HCT116 (cell line): Measurements from ENCODE around the gene PAFAH1B1. TPM values are rescaled to one million over a fixed set of nuclear protein-coding genes. Genes with fewer than 3 reads are reported as not detected.

ENCODE experiments used
- ATAC-seq: fragments of 200-7000 bp; cut with Tn5 transposase; 2 replicates; pipeline ENCODE4 v1.9.1; 2020; ENCODE audit warnings: mild to moderate bottlenecking, moderate library complexity
- BruUV-seq: library from RNA; stranded (reverse); fragments of 400-500 nt; replicated peaks from 2 replicates; lab custom pipeline; 2021; lab: Mats Ljungman, UMichigan
- CTCF ChIA-PET: fragments of 300-600 bp; sonication (Branson Sonifier 250); formaldehyde crosslinking; loops from one replicate; lab custom pipeline; 2021; ENCODE audit warnings: antibody characterized with exemption; lab: Charles Lee
- POLR2A ChIA-PET: fragments of 300-600, 350-600 bp; sonication (Branson Sonifier 250); formaldehyde crosslinking; loops from one replicate; lab custom pipeline; 2021; ENCODE audit warnings: antibody characterized with exemption; lab: Charles Lee
- RAD21 ChIA-PET, 2 experiments: fragments of 300-600 bp; sonication (Branson Sonifier 250); formaldehyde crosslinking; loops; one replicate each; lab custom pipeline; 2023; ENCODE audit warnings: low total read pairs in 2 of 2; ENCODE audit not compliant: uncharacterized antibody in 2 of 2, unreplicated experiment in 2 of 2, low non-redundant PET in 1 of 2; lab: Charles Lee
- DNase-seq: peaks from one replicate; pipeline ENCODE4 v3.0.0-alpha.2; 2010; ENCODE audit warnings: low read depth, low spot score
- H2AFZ ChIP-seq: fragments of 200-600 bp; shearing (Covaris generic), sonication (generic); 2 replicates; pipeline ENCODE4 v1.6.1; 2017; ENCODE audit warnings: low read depth, mixed run types, mixed read lengths, antibody characterized with exemption, low read length; ENCODE audit not compliant: poor library complexity, severe bottlenecking
- H3K27ac ChIP-seq: 2 replicates; pipeline ENCODE4 v1.5.1; 2012; ENCODE audit warnings: low read depth, low read length
- H3K27me3 ChIP-seq: fragments of 200-600 bp; sonication (generic); 2 replicates; pipeline ENCODE4 v1.6.1; 2016; ENCODE audit warnings: mixed run types, low read length, mixed read lengths; ENCODE audit not compliant: insufficient read depth
- H3K36me3 ChIP-seq, 2 experiments: fragments of 200-500 bp in 1 of 2; fragments of 200-600 bp in 1 of 2; sonication (Bioruptor generic) in 1 of 2; sonication (generic) in 1 of 2; 2 replicates each; pipeline versions ENCODE4 v1.5.1 to v1.6.1; 2014 to 2016; ENCODE audit warnings: low read length in 2 of 2, inconsistent platforms in 1 of 2, mixed read lengths in 1 of 2, mixed run types in 1 of 2; ENCODE audit not compliant: insufficient read depth in 2 of 2, control insufficient read depth in 1 of 2
- H3K4me1 ChIP-seq, 2 experiments: fragments of 200-600 bp in 1 of 2; sonication (generic) in 1 of 2; 2 replicates each; pipeline versions ENCODE4 v1.5.1 to v1.6.1; 2012 to 2017; ENCODE audit warnings: low read length in 2 of 2, inconsistent platforms in 1 of 2, mild to moderate bottlenecking in 1 of 2, mixed read lengths in 1 of 2, mixed run types in 1 of 2, moderate library complexity in 1 of 2; ENCODE audit not compliant: insufficient read depth in 2 of 2, control insufficient read depth in 1 of 2
- H3K4me2 ChIP-seq: fragments of 200-600 bp; sonication (generic); 2 replicates; pipeline ENCODE4 v1.6.1; 2017; ENCODE audit warnings: mixed run types, low read length, mixed read lengths
- H3K4me3 ChIP-seq, 2 experiments: fragments of 200-600 bp in 1 of 2; sonication (generic) in 1 of 2; replicated peaks in 1 of 2; 2 replicates each; pipeline ENCODE4 v1.5.1; 2011 to 2016; ENCODE audit warnings: low read length in 2 of 2, control low read depth in 1 of 2, low read depth in 1 of 2, mild to moderate bottlenecking in 1 of 2, mixed read lengths in 1 of 2, mixed run types in 1 of 2
- H3K79me2 ChIP-seq: fragments of 200-600 bp; sonication (generic); 2 replicates; pipeline ENCODE4 v1.6.1; 2017; ENCODE audit warnings: mild to moderate bottlenecking, mixed run types, low read length, moderate library complexity, mixed read lengths; ENCODE audit not compliant: insufficient read depth
- H3K9ac ChIP-seq: fragments of 200-600 bp; sonication (generic); 2 replicates; pipeline ENCODE4 v1.6.1; 2016; ENCODE audit warnings: low read length, mixed read lengths
- H3K9me2 ChIP-seq: fragments of 200-600 bp; sonication (generic), shearing (Covaris generic); 2 replicates; pipeline ENCODE4 v1.6.1; 2017; ENCODE audit warnings: mixed run types, mild to moderate bottlenecking, moderate library complexity; ENCODE audit not compliant: insufficient read depth
- H3K9me3 ChIP-seq, 2 experiments: fragments of 200-500 bp in 1 of 2; fragments of 200-600 bp in 1 of 2; sonication (Bioruptor generic) in 1 of 2; sonication (generic) in 1 of 2; 2 replicates each; pipeline ENCODE4 v1.6.1; 2014 to 2017; ENCODE audit warnings: low read length in 2 of 2, mixed read lengths in 2 of 2, inconsistent platforms in 1 of 2, low read depth in 1 of 2, mild to moderate bottlenecking in 1 of 2, mixed run types in 1 of 2, moderate library complexity in 1 of 2; ENCODE audit not compliant: control insufficient read depth in 1 of 2, insufficient read depth in 1 of 2
- H4K20me1 ChIP-seq: fragments of 200-600 bp; sonication (generic), shearing (Covaris generic); 2 replicates; pipeline ENCODE4 v1.6.1; 2017; ENCODE audit warnings: mixed run types, mild to moderate bottlenecking, moderate library complexity; ENCODE audit not compliant: insufficient read depth
- EGR1 ChIP-seq: IDR thresholded peaks from 2 replicates; pipeline ENCODE4 v1.6.1; 2012; ENCODE audit warnings: low read depth
- EZH2phosphoT487 ChIP-seq: fragments of 200-600 bp; IDR thresholded peaks from 2 replicates; pipeline ENCODE4 v1.6.1; 2018; ENCODE audit warnings: antibody characterized with exemption, borderline replicate concordance
- JUND ChIP-seq: IDR thresholded peaks from 2 replicates; pipeline ENCODE4 v1.6.1; 2012
- RAD21 ChIP-seq: IDR thresholded peaks from 2 replicates; pipeline ENCODE4 v1.6.1; 2012; ENCODE audit warnings: low read depth, mild to moderate bottlenecking
- REST ChIP-seq: IDR thresholded peaks from 2 replicates; pipeline ENCODE4 v1.6.1; 2012; ENCODE audit warnings: low read depth
- SP1 ChIP-seq: IDR thresholded peaks from 2 replicates; pipeline ENCODE4 v1.6.1; 2012; ENCODE audit warnings: low read depth
- SRF ChIP-seq: IDR thresholded peaks from 2 replicates; pipeline ENCODE4 v1.6.1; 2012; ENCODE audit warnings: low read depth
- YY1 ChIP-seq: IDR thresholded peaks from 2 replicates; pipeline ENCODE4 v1.6.1; 2011; ENCODE audit warnings: low read length, low read depth, moderate library complexity, mild to moderate bottlenecking; ENCODE audit not compliant: insufficient replicate concordance; ENCODE audit errors: extremely low read depth
- ZBTB33 ChIP-seq: IDR thresholded peaks from 2 replicates; pipeline ENCODE4 v1.6.1; 2011; ENCODE audit warnings: mild to moderate bottlenecking, low read length, moderate library complexity; ENCODE audit not compliant: insufficient replicate concordance; ENCODE audit errors: extremely low read depth
- intact Hi-C: fragments of 100-400 bp; cut with micrococcal nuclease; formaldehyde crosslinking; loops from 2 replicates; pipeline ENCODE4 v1.10.0; 2022
- total RNA-seq: library from RNA; stranded (reverse); gene quantifications from one replicate; pipeline ENCODE4 v1.2.1, GENCODE V29; 2021; ENCODE audit not compliant: unreplicated experiment
- TF ChIP-seq, protein P1 (sequence below): IDR thresholded peaks from 2 replicates; pipeline ENCODE4 v1.6.1; 2012
- TF ChIP-seq, protein P2 (sequence below): IDR thresholded peaks from 2 replicates; pipeline ENCODE4 v1.6.1; 2012

Gene PAFAH1B1
- total RNA-seq, 1 experiment from 2014 or later, result 113 TPM

DNA sequence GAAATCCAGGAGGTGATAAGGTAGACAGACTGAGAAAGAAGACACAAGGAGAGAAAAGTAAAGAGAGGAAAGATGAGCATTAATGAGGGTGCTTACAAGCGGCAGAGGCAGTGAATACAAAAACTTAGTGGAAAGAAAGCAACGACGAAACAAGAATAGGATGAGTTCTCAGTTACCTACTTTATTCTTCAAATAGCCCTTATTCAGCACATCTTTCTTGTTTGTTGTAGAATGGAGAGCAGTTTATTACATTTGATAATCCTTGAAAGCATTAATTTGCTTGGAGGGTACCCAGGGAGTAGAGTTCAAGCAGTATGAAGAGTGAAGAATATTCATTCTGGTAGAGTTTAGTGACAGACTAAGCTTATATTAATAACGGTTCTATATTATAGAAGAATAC is 22.4 kb downstream of the PAFAH1B1 start:
- Histone ChIP-seq H3K9ac (no peak overlapping the region), H3K4me2 (no peak overlapping the region), H3K27ac (no peak overlapping the region), H4K20me1 (peaks cover 11% of the 10 kb centered on the region; the same call in 1 of the 2 replicates), H3K36me3 (no peaks in the 10 kb centered on the region), H3K27me3 (no peaks in the 10 kb centered on the region), H2AFZ (no peak overlapping the region), H3K9me2 (no peaks in the 10 kb centered on the region), H3K4me1 (no peaks in the 10 kb centered on the region), H3K4me3 (no peak overlapping the region), H3K9me3 (no peaks in the 10 kb centered on the region), H3K79me2 (peaks cover 100% of the 10 kb centered on the region)
- RAD21 ChIA-PET, result no interaction called here
- no peak for TF ChIP-seq RAD21
- no peak for TF ChIP-seq REST
- TF ChIP-seq JUND, result no peak
- TF ChIP-seq, protein P1, sequence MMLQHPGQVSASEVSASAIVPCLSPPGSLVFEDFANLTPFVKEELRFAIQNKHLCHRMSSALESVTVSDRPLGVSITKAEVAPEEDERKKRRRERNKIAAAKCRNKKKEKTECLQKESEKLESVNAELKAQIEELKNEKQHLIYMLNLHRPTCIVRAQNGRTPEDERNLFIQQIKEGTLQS, result no peak
- no peak for TF ChIP-seq SRF
- POLR2A ChIA-PET, result no interaction called here
- ATAC-seq (no peak), DNase-seq (no peak)
- BruUV-seq, result no TSS peak
- CTCF ChIA-PET, result no interaction called here
- intact Hi-C loops, result no loop called here

DNA sequence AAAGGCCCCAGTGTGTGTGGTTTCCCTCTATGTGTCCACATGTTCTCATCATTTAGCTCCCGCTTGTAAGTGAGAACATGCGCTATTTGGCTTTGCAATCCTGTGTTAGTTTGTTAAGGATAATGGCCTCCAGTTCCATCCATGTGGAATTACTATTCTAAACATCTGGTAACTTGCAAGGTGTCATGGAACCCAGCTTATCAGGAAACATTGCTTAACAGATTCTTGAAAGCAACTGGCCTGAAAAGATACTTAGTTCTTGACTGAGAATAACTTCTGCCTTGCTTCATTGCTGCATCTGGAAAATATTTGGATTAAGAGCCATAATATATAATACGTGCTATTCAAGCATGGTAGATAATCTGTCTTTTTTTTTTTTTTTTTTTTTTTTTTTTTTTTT is 27.8 kb downstream of the PAFAH1B1 start:
- intact Hi-C loops, result no loop called here
- Histone ChIP-seq H3K36me3 (peaks cover 0 to 10% of the 10 kb centered on the region in 2 experiments; a peak in 2 of 4 replicates), H3K27me3 (no peaks in the 10 kb centered on the region), H3K27ac (no peak overlapping the region), H3K4me2 (no peak overlapping the region), H3K9ac (no peak overlapping the region), H2AFZ (no peak overlapping the region), H4K20me1 (peaks cover 28% of the 10 kb centered on the region), H3K9me3 (no peaks in the 10 kb centered on the region), H3K4me1 (peaks cover 0 to 7% of the 10 kb centered on the region in 2 experiments; a peak in 1 of 4 replicates), H3K4me3 (no peak overlapping the region), H3K9me2 (no peaks in the 10 kb centered on the region), H3K79me2 (peaks cover 100% of the 10 kb centered on the region)
- CTCF ChIA-PET, result no interaction called here
- no TSS peak for BruUV-seq
- no peak for DNase-seq
- POLR2A ChIA-PET, result no interaction called here
- RAD21 ChIA-PET, result no interaction called here
- no peak for ATAC-seq
- TF ChIP-seq YY1 (no peak), ZBTB33 (no peak), SP1 (no peak), EZH2phosphoT487 (no peak), JUND (no peak), EGR1 (no peak)
- TF ChIP-seq, protein P2, sequence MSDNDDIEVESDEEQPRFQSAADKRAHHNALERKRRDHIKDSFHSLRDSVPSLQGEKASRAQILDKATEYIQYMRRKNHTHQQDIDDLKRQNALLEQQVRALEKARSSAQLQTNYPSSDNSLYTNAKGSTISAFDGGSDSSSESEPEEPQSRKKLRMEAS, result no peak
- TF ChIP-seq, protein P1, result no peak
